HepG2 (cell line): ENCODE results near the gene SYS1. TPM values are rescaled to one million over a fixed set of nuclear protein-coding genes. Genes with fewer than 3 reads are reported as not detected.

Experiments
- HDAC1 ChIP-seq: sonication (generic); formaldehyde crosslinking; IDR thresholded peaks from 2 replicates; pipeline ENCODE4 v1.5.1; 2020; ENCODE audit warnings: mild to moderate bottlenecking, missing genetic modification reagents
- HNRNPH1 ChIP-seq: fragments of 200-400 bp; formaldehyde crosslinking; optimal IDR thresholded peaks from 2 replicates; pipeline ENCODE3; 2017; ENCODE audit warnings: mild to moderate bottlenecking, low read depth, low read length
- KLF9 ChIP-seq: IDR thresholded peaks from 2 replicates; pipeline ENCODE4 v1.6.1; 2016; ENCODE audit warnings: low read depth
- MEIS1 ChIP-seq: sonication (generic); formaldehyde crosslinking; IDR thresholded peaks from 2 replicates; pipeline ENCODE4 v1.9.0; 2021; ENCODE audit warnings: mild to moderate bottlenecking, missing genetic modification reagents, moderate library complexity, borderline replicate concordance
- NCOR1 ChIP-seq: fragments of 200-600 bp; sonication (generic); IDR thresholded peaks from 2 replicates; pipeline ENCODE4 v1.7.0; 2017; ENCODE audit warnings: antibody characterized with exemption, low read length, borderline replicate concordance
- RORA ChIP-seq: sonication (generic); formaldehyde crosslinking; IDR thresholded peaks from 2 replicates; pipeline ENCODE4 v1.5.0; 2020; ENCODE audit warnings: mild to moderate bottlenecking, missing genetic modification reagents, moderate library complexity
- TCF7 ChIP-seq: sonication (generic); IDR thresholded peaks from 2 replicates; pipeline ENCODE4 v1.6.1; 2016; ENCODE audit warnings: antibody characterized with exemption, low read depth
- THAP11 ChIP-seq: IDR thresholded peaks from 2 replicates; pipeline ENCODE4 v1.6.1; 2016; ENCODE audit warnings: missing biosample characterization, missing genetic modification reagents
- TP53 ChIP-seq: sonication (generic); formaldehyde crosslinking; conservative IDR thresholded peaks from 2 replicates; pipeline ENCODE4 v1.4.0; 2020; ENCODE audit warnings: missing genetic modification reagents
- YEATS4 ChIP-seq: sonication (generic); formaldehyde crosslinking; IDR thresholded peaks from 2 replicates; pipeline ENCODE4 v1.4.0; 2020; ENCODE audit warnings: missing genetic modification reagents, borderline replicate concordance
- ZBTB39 ChIP-seq: sonication (generic); formaldehyde crosslinking; IDR thresholded peaks from 2 replicates; pipeline ENCODE4 v1.5.0; 2020; ENCODE audit warnings: missing genetic modification reagents
- ZKSCAN8 ChIP-seq: IDR thresholded peaks from 2 replicates; pipeline ENCODE4 v1.6.1; 2016; ENCODE audit warnings: borderline replicate concordance, missing genetic modification reagents, missing compliant biosample characterization
- ZNF280D ChIP-seq: sonication (generic); formaldehyde crosslinking; IDR thresholded peaks from 2 replicates; pipeline ENCODE4 v1.5.1; 2020; ENCODE audit warnings: mild to moderate bottlenecking, missing genetic modification reagents
- ZNF441 ChIP-seq: sonication (generic); formaldehyde crosslinking; IDR thresholded peaks from 2 replicates; pipeline ENCODE4 v1.7.0; 2021; ENCODE audit warnings: missing genetic modification reagents, borderline replicate concordance
- ZNF609 ChIP-seq: sonication (generic); formaldehyde crosslinking; IDR thresholded peaks from 2 replicates; pipeline ENCODE4 v1.4.0; 2020; ENCODE audit warnings: mild to moderate bottlenecking, missing genetic modification reagents, borderline replicate concordance
- ZNF720 ChIP-seq: sonication (generic); formaldehyde crosslinking; IDR thresholded peaks from 2 replicates; pipeline ENCODE4 v1.4.0; 2020; ENCODE audit warnings: missing genetic modification reagents
- ZSCAN20 ChIP-seq: sonication (generic); formaldehyde crosslinking; IDR thresholded peaks from 2 replicates; pipeline ENCODE4 v1.4.0; 2020; ENCODE audit warnings: missing genetic modification reagents, mild to moderate bottlenecking, borderline replicate concordance
- polyA plus RNA-seq, 8 experiments: library from polyadenylated mRNA; depleted of rRNA in 3 of 8; stranded (reverse) in 7 of 8; unstranded in 1 of 8; fragments of >200 nt; fragmentation: Illumina TruSeq in 4 of 8; extraction: Trizol in 4 of 8; gene quantifications; 2 replicates each; pipeline versions ENCODE4 v1.2.1 to v1.2.3, GENCODE V29; 2011 to 2016; ENCODE audit warnings: low read depth in 4 of 8, missing spikeins in 1 of 8, mixed read lengths in 1 of 8; ENCODE audit not compliant: insufficient read depth in 1 of 8
- total RNA-seq, 5 experiments: library from RNA; depleted of rRNA; stranded (reverse); fragments of >200 nt; fragmentation: Illumina TruSeq; extraction: Trizol; gene quantifications; 2 replicates each; pipeline ENCODE4 v1.2.3, GENCODE V29; 2016; ENCODE audit warnings: low read depth in 1 of 5
- TF ChIP-seq, protein P1 (sequence below): IDR thresholded peaks from 2 replicates; pipeline ENCODE4 v1.6.1; 2012; ENCODE audit warnings: low read depth, low read length, improper control_type of control experiment

The SYS1 gene
- total and polyA plus RNA-seq, 2 of the 13 experiments (the other 11 are each of a cell fraction or from before 2014, with no cell fraction given) = 38.3 to 65.6 TPM

DNA sequence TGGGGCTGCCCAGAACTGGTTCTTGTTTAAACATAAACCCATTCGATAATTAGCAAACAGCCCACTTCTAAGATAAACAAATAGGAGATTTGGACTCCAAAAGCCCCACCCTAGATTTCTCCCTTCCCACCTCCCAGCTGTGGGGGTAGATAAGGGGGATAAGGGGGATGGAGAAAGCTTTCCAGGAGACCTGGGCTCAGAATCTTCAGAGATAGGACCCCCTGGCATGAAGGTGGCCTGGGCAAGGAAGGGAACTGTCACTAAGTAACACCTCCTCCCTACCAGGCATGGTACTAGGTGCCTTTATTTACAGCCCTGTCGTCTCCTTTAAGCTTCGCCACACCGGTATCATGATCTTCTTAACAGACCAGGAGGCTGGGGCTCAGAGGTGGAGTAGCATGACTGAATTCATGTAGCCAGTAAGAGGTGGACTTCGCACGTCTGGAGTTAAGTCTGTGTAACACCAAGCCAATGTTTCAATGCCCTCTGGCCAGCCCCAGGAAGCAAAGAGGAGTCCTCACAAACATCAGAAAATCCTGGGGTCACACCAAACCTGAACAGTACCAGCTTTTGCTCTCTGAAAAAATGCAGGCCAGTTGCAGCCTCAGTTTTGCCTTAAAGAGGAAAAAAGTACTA is 19.3 kb upstream of the SYS1 start (continued):
- TF ChIP-seq ZNF609 (CRISPR knock-in tag) (peak; percentile 57; the same call in 1 of the 2 replicates), ZNF720 (CRISPR knock-in tag) (no peak), HNRNPH1 (no peak), MEIS1 (CRISPR knock-in tag) (peak; percentile 91; the same call in 1 of the 2 replicates), ZSCAN20 (CRISPR knock-in tag) (0 out of 2 replicates have a peak, but pooled peaks have one; percentile 5), HDAC1 (CRISPR knock-in tag) (peak; percentile 77), ZNF280D (no peak), ZKSCAN8 (CRISPR knock-in tag) (no peak), ZBTB39 (CRISPR knock-in tag) (peak; percentile 31; the same call in 1 of the 2 replicates), THAP11 (CRISPR knock-in tag) (no peak; the same call in 1 of the 2 replicates), TP53 (CRISPR knock-in tag) (0 out of 2 replicates have a peak, but pooled peaks have one; percentile 15), ZNF441 (no peak), NCOR1 (peak; percentile 98), KLF9 (CRISPR knock-in tag) (0 out of 2 replicates have a peak, but pooled peaks have one; percentile 28), RORA (CRISPR knock-in tag) (no peak), TCF7 (peak; percentile 50), YEATS4 (CRISPR knock-in tag) (no peak)
- TF ChIP-seq, protein P1, sequence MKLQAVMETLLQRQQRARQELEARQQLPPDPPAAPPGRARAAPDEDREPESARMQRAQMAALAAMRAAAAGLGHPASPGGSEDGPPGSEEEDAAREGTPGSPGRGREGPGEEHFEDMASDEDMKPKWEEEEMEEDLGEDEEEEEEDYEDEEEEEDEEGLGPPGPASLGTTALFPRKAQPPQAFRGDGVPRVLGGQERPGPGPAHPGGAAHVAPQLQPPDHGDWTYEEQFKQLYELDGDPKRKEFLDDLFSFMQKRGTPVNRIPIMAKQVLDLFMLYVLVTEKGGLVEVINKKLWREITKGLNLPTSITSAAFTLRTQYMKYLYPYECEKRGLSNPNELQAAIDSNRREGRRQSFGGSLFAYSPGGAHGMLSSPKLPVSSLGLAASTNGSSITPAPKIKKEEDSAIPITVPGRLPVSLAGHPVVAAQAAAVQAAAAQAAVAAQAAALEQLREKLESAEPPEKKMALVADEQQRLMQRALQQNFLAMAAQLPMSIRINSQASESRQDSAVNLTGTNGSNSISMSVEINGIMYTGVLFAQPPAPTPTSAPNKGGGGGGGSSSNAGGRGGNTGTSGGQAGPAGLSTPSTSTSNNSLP = peak; percentile 25; the same call in 1 of the 2 replicates
